ENCODE results near the gene L3HYPDH. TPM values are rescaled to one million over a fixed set of nuclear protein-coding genes. Genes with fewer than 3 reads are reported as not detected.

The L3HYPDH gene
- total and polyA plus RNA-seq, 2 of the 13 experiments (the other 11 are each of a cell fraction or from before 2014, with no cell fraction given) = 30.5 to 36.6 TPM

- TF ChIP-seq USF2 (IDR thresholded peaks at IDR 0.05; ENCODE audit: low read depth, low read length) = no peak
- TF ChIP-seq USF2 (CRISPR knock-in tag; IDR thresholded peaks at IDR 0.05; ENCODE audit: borderline replicate concordance) = no peak
- TF ChIP-seq CREB1 (IDR thresholded peaks at IDR 0.05) = no peak
- no peak for TF ChIP-seq CREB1 (CRISPR knock-in tag; IDR thresholded peaks at IDR 0.05)
- TF ChIP-seq ZNF484 (CRISPR knock-in tag; IDR thresholded peaks at IDR 0.05; ENCODE audit: borderline replicate concordance, low read depth) = no peak
- TF ChIP-seq NFAT5 (CRISPR knock-in tag; IDR thresholded peaks at IDR 0.05) = no peak
- no peak for TF ChIP-seq ZNF879 (CRISPR knock-in tag; IDR thresholded peaks at IDR 0.05)
- TF ChIP-seq ZNF772 (CRISPR knock-in tag; IDR thresholded peaks at IDR 0.05) = no peak
- no peak for TF ChIP-seq ZNF644 (CRISPR knock-in tag; IDR thresholded peaks at IDR 0.05; ENCODE audit: low read depth)
- 0 out of 2 replicates have a peak, but pooled peaks have one; percentile 48 for TF ChIP-seq PAWR (CRISPR knock-in tag; IDR thresholded peaks at IDR 0.05; ENCODE audit: borderline replicate concordance)
- TF ChIP-seq SMARCE1 (IDR thresholded peaks at IDR 0.05; ENCODE audit: borderline replicate concordance) = no peak
- TF ChIP-seq JUN (CRISPR knock-in tag; IDR thresholded peaks at IDR 0.05) = no peak
- no peak for TF ChIP-seq ZNF17 (CRISPR knock-in tag; IDR thresholded peaks at IDR 0.05)
- TF ChIP-seq SP5 (CRISPR knock-in tag; IDR thresholded peaks at IDR 0.05; ENCODE audit: borderline replicate concordance, low read depth) = peak; percentile 33
- no peak for TF ChIP-seq GRHL1 (CRISPR knock-in tag; conservative IDR thresholded peaks at IDR 0.05)
- TF ChIP-seq TBX3 (IDR thresholded peaks at IDR 0.05; ENCODE audit: borderline replicate concordance) = no peak
- no peak for TF ChIP-seq FOXK1 (CRISPR knock-in tag; IDR thresholded peaks at IDR 0.05; ENCODE audit: borderline replicate concordance, low read depth)
- no peak for TF ChIP-seq CERS6 (CRISPR knock-in tag; IDR thresholded peaks at IDR 0.05)
- no peak for TF ChIP-seq ZBTB20 (CRISPR knock-in tag; IDR thresholded peaks at IDR 0.05; ENCODE audit: borderline replicate concordance, low read depth)
- no peak for TF ChIP-seq KLF9 (CRISPR knock-in tag; IDR thresholded peaks at IDR 0.05; ENCODE audit: low read depth)
- TF ChIP-seq ZNF543 (CRISPR knock-in tag; IDR thresholded peaks at IDR 0.05) = no peak; the same call in 1 of the 2 replicates
These were observed 19.5 kb downstream of the L3HYPDH start (continued) for GRCh38 chr14:59464486-59465315.
